Measurements from ENCODE around the gene HNRNPCL1. TPM values are rescaled to one million over a fixed set of nuclear protein-coding genes. Genes with fewer than 3 reads are reported as not detected.

The HNRNPCL1 gene
- total RNA-seq: not detected

DNA sequence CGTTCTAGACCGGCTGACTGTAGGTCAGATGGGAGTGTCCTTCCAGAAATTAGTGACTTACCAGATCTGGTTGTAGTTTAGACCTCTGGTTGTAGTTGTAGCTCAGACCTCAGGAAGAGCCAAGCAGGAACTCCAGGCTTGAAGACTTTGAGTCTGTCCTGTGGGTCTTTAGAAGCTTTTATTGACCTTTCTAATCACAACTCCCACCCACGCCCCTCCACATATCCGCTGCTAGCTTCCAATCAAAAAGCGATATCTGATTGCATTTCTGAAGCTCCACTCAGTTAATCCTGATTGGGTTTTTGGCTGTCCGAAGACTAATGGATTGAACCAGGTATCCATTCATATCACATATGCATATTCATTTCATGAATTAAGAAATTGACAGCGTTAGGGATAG, at the start of gene HNRNPCL1:
TSS of gene HNRNPCL1 (minus strand) at position 101 of the 400 bp plus-strand sequence. CDS start 431 bp downstream, outside the sequence.

DNA sequence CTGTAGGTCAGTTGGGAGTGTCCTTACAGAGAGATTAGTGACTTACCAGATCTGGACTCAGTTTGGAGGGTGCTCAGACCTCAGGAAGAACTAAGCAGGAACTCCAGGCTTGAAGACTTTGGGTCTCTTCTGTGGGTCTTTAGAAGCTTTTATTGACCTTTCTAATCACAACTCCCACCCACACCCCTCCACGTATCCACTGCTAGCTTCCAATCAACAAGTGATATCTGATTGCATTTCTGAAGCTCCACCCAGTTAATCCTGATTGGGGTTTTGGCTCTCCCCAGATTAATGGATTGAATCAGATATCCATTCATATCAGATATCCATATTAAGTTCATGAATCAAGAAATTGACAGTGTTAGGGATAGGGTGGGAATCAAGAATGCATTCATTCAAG, 49.6 kb upstream of the HNRNPCL1 start, which contains the start of gene PRAMEF10:
TSS of gene PRAMEF10 (minus strand) at position 101 of the 400 bp plus-strand sequence. CDS start 2,423 bp downstream, outside the sequence.

DNA sequence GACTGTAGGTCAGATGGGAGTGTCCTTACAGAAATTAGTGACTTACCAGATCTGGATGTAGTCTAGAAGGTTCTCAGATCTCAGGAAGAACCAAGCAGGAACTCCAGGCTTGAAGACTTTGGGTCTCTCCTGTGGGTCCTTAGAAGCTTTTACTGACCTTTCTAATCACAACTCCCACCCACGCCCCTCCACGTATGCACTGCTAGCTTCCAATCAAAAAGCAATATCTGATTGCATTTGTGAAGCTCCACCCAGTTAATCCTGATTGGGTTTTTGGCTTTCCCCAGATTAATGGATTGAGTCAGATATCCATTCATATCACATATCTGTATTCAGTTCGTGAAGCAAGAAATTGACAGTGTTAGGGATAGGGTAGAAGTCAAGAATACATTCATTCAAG, 37.6 kb upstream of the HNRNPCL1 start, which contains the start of gene PRAMEF4:
TSS of gene PRAMEF4 (minus strand) at position 101 of the 400 bp plus-strand sequence. CDS start 2,807 bp downstream, outside the sequence.

DNA sequence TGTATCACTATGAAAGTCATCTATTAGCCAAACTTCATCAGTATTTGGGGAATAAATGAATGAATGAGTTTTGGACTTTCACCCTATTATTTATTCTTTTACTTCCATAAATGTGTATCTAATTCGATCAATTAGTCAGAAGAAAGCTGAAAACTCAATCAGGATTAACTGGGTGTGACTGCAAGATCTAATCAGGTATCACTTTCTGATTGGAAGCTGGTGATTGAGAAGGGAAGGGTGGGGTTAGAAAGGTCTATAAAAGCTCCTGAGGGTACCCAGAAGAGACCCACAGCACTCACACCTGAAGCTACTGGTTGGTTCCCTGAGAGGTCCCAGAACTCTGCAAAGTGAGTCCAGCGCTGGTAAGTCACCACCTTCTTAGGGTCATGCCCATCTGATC, 8.3 kb upstream of the HNRNPCL1 start, which contains the start of gene PRAMEF2:
TSS of gene PRAMEF2 (plus strand) at position 301 of the 400 bp plus-strand sequence. CDS start 1,924 bp downstream, outside the sequence.

DNA sequence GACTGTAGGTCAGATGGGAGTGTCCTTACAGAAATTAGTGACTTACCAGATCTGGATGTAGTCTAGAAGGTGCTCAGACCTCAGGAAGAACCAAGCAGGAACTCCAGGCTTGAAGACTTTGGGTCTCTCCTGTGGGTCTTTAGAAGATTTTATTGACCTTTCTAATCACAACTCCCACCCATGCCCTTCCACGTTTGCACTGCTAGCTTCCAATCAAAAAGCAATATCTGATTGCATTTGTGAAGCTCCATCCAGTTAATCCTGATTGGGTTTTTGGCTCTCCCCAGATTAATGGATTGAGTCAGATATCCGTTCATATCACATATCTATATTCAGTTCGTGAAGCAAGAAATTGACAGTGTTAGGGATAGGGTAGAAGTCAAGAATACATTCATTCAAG, 17.2 kb downstream of the HNRNPCL1 start, which contains the start of gene PRAMEF11:
TSS of gene PRAMEF11 (minus strand) at position 101 of the 400 bp plus-strand sequence. CDS start 2,621 bp downstream, outside the sequence.

Other genes with a start within 250 kb of the HNRNPCL1 start
- 53.6 TPM for gene DHRS3, start 230.5 kb downstream of the HNRNPCL1 start, total RNA-seq
- gene AADACL4, start 204.6 kb downstream of the HNRNPCL1 start, total RNA-seq: not detected
- 0.11 TPM for gene AADACL3, start 132.6 kb downstream of the HNRNPCL1 start, total RNA-seq
- not detected for gene CFAP107, start 102.5 kb downstream of the HNRNPCL1 start, total RNA-seq
- not detected for gene PRAMEF12, start 75.0 kb downstream of the HNRNPCL1 start, total RNA-seq
- not detected for gene PRAMEF1, start 57.3 kb downstream of the HNRNPCL1 start, total RNA-seq
- gene PRAMEF11, start 17.3 kb downstream of the HNRNPCL1 start, total RNA-seq: not detected
- gene PRAMEF2, start 8.4 kb upstream of the HNRNPCL1 start, total RNA-seq: not detected
- gene PRAMEF4, start 37.5 kb upstream of the HNRNPCL1 start, total RNA-seq: not detected
- not detected for gene PRAMEF10, start 49.5 kb upstream of the HNRNPCL1 start, total RNA-seq
- not detected for gene PRAMEF7, start 67.9 kb upstream of the HNRNPCL1 start, total RNA-seq
- gene PRAMEF6, start 98.9 kb upstream of the HNRNPCL1 start, total RNA-seq: not detected
- not detected for gene PRAMEF27, start 207.9 kb upstream of the HNRNPCL1 start, total RNA-seq
- not detected for gene HNRNPCL3, start 212.0 kb upstream of the HNRNPCL1 start, total RNA-seq
- not detected for gene PRAMEF25, start 222.1 kb upstream of the HNRNPCL1 start, total RNA-seq

Data from camera-type eye (tissue), 1 donor.